OCI-LY7 (cell line): ENCODE data around the gene SAA4.

Experiments used
- EZH2phosphoT487 ChIP-seq: fragments of 200-600 bp; sonication (generic); IDR thresholded peaks from 2 replicates; pipeline ENCODE4 v1.6.1; 2018; ENCODE audit warnings: low read depth, borderline replicate concordance, mild to moderate bottlenecking, mixed run types, antibody characterized with exemption, low read length, moderate library complexity, mixed read lengths
- TF ChIP-seq, protein P1 (sequence below): fragments of 200-600 bp; sonication (generic); conservative IDR thresholded peaks from 2 replicates; pipeline ENCODE4 v1.5.1; 2014; ENCODE audit warnings: mild to moderate bottlenecking, antibody characterized with exemption, low read length, moderate library complexity, mixed read lengths

DNA sequence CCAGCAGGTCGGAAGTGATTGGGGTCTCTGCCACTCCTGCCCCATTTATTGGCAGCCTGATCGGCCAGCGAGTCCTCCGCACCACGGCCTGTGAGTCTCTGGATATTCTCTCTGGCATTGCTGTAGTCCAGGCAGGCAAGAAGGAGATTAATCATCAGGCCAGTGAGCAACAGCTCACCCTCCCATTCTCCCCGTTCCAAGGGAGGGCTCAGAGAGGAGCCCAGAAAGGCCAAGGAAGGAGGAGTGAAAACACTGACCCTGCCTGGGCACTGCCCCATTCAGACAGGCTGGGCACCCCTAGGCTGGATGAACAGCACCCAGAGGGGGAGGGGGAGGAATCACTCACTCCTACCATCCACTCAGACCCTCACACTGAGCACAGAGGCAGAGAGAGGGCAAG is 8.8 kb upstream of the SAA4 start:
- TF ChIP-seq, protein P1, sequence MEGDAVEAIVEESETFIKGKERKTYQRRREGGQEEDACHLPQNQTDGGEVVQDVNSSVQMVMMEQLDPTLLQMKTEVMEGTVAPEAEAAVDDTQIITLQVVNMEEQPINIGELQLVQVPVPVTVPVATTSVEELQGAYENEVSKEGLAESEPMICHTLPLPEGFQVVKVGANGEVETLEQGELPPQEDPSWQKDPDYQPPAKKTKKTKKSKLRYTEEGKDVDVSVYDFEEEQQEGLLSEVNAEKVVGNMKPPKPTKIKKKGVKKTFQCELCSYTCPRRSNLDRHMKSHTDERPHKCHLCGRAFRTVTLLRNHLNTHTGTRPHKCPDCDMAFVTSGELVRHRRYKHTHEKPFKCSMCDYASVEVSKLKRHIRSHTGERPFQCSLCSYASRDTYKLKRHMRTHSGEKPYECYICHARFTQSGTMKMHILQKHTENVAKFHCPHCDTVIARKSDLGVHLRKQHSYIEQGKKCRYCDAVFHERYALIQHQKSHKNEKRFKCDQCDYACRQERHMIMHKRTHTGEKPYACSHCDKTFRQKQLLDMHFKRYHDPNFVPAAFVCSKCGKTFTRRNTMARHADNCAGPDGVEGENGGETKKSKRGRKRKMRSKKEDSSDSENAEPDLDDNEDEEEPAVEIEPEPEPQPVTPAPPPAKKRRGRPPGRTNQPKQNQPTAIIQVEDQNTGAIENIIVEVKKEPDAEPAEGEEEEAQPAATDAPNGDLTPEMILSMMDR, result no peak
- no peak for TF ChIP-seq EZH2phosphoT487
